H1 (cell line): ENCODE measurements around the gene DPH5. TPM values are rescaled to one million over a fixed set of nuclear protein-coding genes. Genes with fewer than 3 reads are reported as not detected.

ENCODE experiments used
- CTCF ChIA-PET: fragments of 300-600 bp; sonication (Branson Sonifier 250); formaldehyde crosslinking; loops from one replicate; lab custom pipeline; 2021; ENCODE audit not compliant: partially characterized antibody; lab: Charles Lee
- POLR2A ChIA-PET: fragments of 300-600 bp; sonication (Branson Sonifier 250); formaldehyde crosslinking; loops from one replicate; lab custom pipeline; 2021; ENCODE audit warnings: inconsistent platforms; ENCODE audit not compliant: partially characterized antibody; lab: Charles Lee
- DNase-seq, 2 experiments: peaks; one replicate each; pipeline versions ENCODE4 v3.0.0 to v3.0.0-alpha.2; 2010 to 2022; ENCODE audit warnings: low spot score in 2 of 2, low read depth in 1 of 2, mixed read lengths in 1 of 2
- FAIRE-seq: peaks from 2 replicates; lab custom pipeline; 2011; peaks lifted over from hg19 to GRCh38; lab: Jason Lieb, UNC
- H2AFZ ChIP-seq: 2 replicates; pipeline ENCODE4 v1.8.1; 2012; ENCODE audit warnings: low read length, inconsistent platforms
- H2AK5ac ChIP-seq: 2 replicates; pipeline ENCODE4 v1.6.1; 2013; ENCODE audit warnings: low read depth, low read length
- H2BK120ac ChIP-seq: replicated peaks from 2 replicates; pipeline ENCODE3; 2013; ENCODE audit warnings: low read depth, low read length, inconsistent platforms
- H2BK12ac ChIP-seq: 2 replicates; pipeline ENCODE4 v1.6.1; 2013; ENCODE audit warnings: low read depth, low read length
- H2BK15ac ChIP-seq: 2 replicates; pipeline ENCODE4 v1.6.1; 2013; ENCODE audit warnings: low read length
- H2BK20ac ChIP-seq: 2 replicates; pipeline ENCODE4 v1.6.1; 2013; ENCODE audit warnings: low read length
- H2BK5ac ChIP-seq: 2 replicates; pipeline ENCODE4 v1.6.1; 2013; ENCODE audit warnings: low read depth, low read length
- H3K14ac ChIP-seq: 2 replicates; pipeline ENCODE4 v1.6.1; 2013; ENCODE audit warnings: inconsistent platforms; ENCODE audit not compliant: insufficient read length
- H3K18ac ChIP-seq: 2 replicates; pipeline ENCODE4 v1.6.1; 2013; ENCODE audit warnings: low read length; ENCODE audit errors: extremely low read depth
- H3K23ac ChIP-seq: 2 replicates; pipeline ENCODE4 v1.6.1; 2013; ENCODE audit warnings: inconsistent platforms; ENCODE audit not compliant: insufficient read length
- H3K23me2 ChIP-seq: 2 replicates; pipeline ENCODE4 v1.6.1; 2013; ENCODE audit warnings: low read depth, low read length
- H3K27ac ChIP-seq: 2 replicates; pipeline ENCODE4 v1.6.1; 2011; ENCODE audit warnings: low read depth, low read length, inconsistent platforms
- H3K27me3 ChIP-seq, 4 experiments: replicated peaks in 1 of 4; 1 replicate in 1 of 4; 2 replicates in 3 of 4; pipeline versions ENCODE4 v1.6.1 to v1.8.1; 2011 to 2013; ENCODE audit warnings: low read length in 3 of 4, mild to moderate bottlenecking in 3 of 4, inconsistent platforms in 2 of 4, mixed read lengths in 2 of 4, moderate library complexity in 1 of 4; ENCODE audit not compliant: control insufficient read depth in 3 of 4, insufficient read depth in 3 of 4; ENCODE audit errors: extremely low read depth in 1 of 4
- H3K36me3 ChIP-seq, 4 experiments: 2 replicates each; pipeline versions ENCODE4 v1.6.1 to v1.8.1; 2011 to 2013; ENCODE audit warnings: mild to moderate bottlenecking in 4 of 4, low read length in 3 of 4, moderate library complexity in 2 of 4, control low read depth in 1 of 4, inconsistent platforms in 1 of 4; ENCODE audit not compliant: insufficient read depth in 4 of 4, control insufficient read depth in 2 of 4
- H3K4ac ChIP-seq: replicated peaks from 2 replicates; pipeline ENCODE3; 2013; ENCODE audit warnings: low read length, low read depth, mixed read lengths, inconsistent platforms; ENCODE audit not compliant: insufficient read length
- H3K4me1 ChIP-seq, 4 experiments: replicated peaks in 1 of 4; 1 replicate in 1 of 4; 2 replicates in 3 of 4; pipeline versions ENCODE4 v1.6.1 to v1.8.1; 2011 to 2013; ENCODE audit warnings: low read length in 3 of 4, inconsistent platforms in 2 of 4, mixed read lengths in 1 of 4; ENCODE audit not compliant: insufficient read depth in 4 of 4, control insufficient read depth in 3 of 4
- H3K4me2 ChIP-seq, 2 experiments: 2 replicates each; pipeline versions ENCODE4 v1.6.1 to v1.8.1; 2011 to 2013; ENCODE audit warnings: low read depth in 2 of 2, low read length in 2 of 2, control low read depth in 1 of 2, inconsistent platforms in 1 of 2, mild to moderate bottlenecking in 1 of 2; ENCODE audit not compliant: insufficient read depth in 1 of 2
- H3K4me3 ChIP-seq, 4 experiments: fragments of 200-600, 300-600 bp in 1 of 4; sonication (generic), shearing (Covaris generic), sonication (Bioruptor Twin) in 1 of 4; 2 replicates each; pipeline versions ENCODE4 v1.5.1 to v1.8.1; 2011 to 2016; ENCODE audit warnings: low read length in 4 of 4, low read depth in 3 of 4, control low read depth in 2 of 4, inconsistent platforms in 2 of 4, mild to moderate bottlenecking in 2 of 4, mixed read lengths in 1 of 4, moderate library complexity in 1 of 4; ENCODE audit not compliant: insufficient read depth in 2 of 4; ENCODE audit errors: extremely low read depth in 1 of 4
- H3K56ac ChIP-seq: replicated peaks from 2 replicates; pipeline ENCODE3; 2013; ENCODE audit warnings: low read depth, mild to moderate bottlenecking, mixed read lengths, low read length, inconsistent platforms; ENCODE audit not compliant: insufficient read length
- H3K79me1 ChIP-seq: 2 replicates; pipeline ENCODE4 v1.6.1; 2013; ENCODE audit warnings: low read depth, low read length, control low read depth
- H3K79me2 ChIP-seq, 2 experiments: 2 replicates each; pipeline versions ENCODE4 v1.6.1 to v1.8.1; 2012 to 2013; ENCODE audit warnings: low read length in 2 of 2, mild to moderate bottlenecking in 2 of 2, inconsistent platforms in 1 of 2; ENCODE audit not compliant: insufficient read depth in 2 of 2, control insufficient read depth in 1 of 2
- H3K9ac ChIP-seq, 4 experiments: replicated peaks in 1 of 4; 1 replicate in 1 of 4; 2 replicates in 3 of 4; pipeline versions ENCODE4 v1.6.1 to v1.8.1; 2011 to 2013; ENCODE audit warnings: low read depth in 3 of 4, low read length in 3 of 4, control low read depth in 2 of 4, mild to moderate bottlenecking in 2 of 4, moderate library complexity in 2 of 4, inconsistent platforms in 1 of 4; ENCODE audit errors: extremely low read depth in 1 of 4
- H3K9me3 ChIP-seq, 2 experiments: 2 replicates each; pipeline versions ENCODE4 v1.6.1 to v1.8.1; 2012 to 2013; ENCODE audit warnings: mild to moderate bottlenecking in 2 of 2, moderate library complexity in 2 of 2, control low read depth in 1 of 2, inconsistent platforms in 1 of 2, low read depth in 1 of 2, low read length in 1 of 2, mixed read lengths in 1 of 2; ENCODE audit not compliant: insufficient read depth in 2 of 2
- H4K20me1 ChIP-seq, 2 experiments: replicated peaks in 1 of 2; 2 replicates each; pipeline versions ENCODE3 to v1.8.1; 2011 to 2013; ENCODE audit warnings: inconsistent platforms in 2 of 2, low read length in 2 of 2, mild to moderate bottlenecking in 1 of 2; ENCODE audit not compliant: insufficient read depth in 2 of 2, control insufficient read depth in 1 of 2
- H4K5ac ChIP-seq: 2 replicates; pipeline ENCODE4 v1.6.1; 2013; ENCODE audit warnings: low read length, low read depth, mixed read lengths, inconsistent platforms; ENCODE audit not compliant: insufficient read length
- H4K8ac ChIP-seq: 2 replicates; pipeline ENCODE4 v1.8.0; 2013; ENCODE audit warnings: mild to moderate bottlenecking, moderate library complexity, low read length, inconsistent platforms; ENCODE audit not compliant: insufficient read depth; ENCODE audit errors: extremely low read depth
- H4K91ac ChIP-seq: replicated peaks from 2 replicates; pipeline ENCODE3; 2013; ENCODE audit warnings: low read length, mixed read lengths, inconsistent platforms; ENCODE audit not compliant: insufficient read length
- EGR1 ChIP-seq: IDR thresholded peaks from 2 replicates; pipeline ENCODE4 v1.6.1; 2011; ENCODE audit warnings: low read depth, low read length, borderline replicate concordance
- SRF ChIP-seq: IDR thresholded peaks from 2 replicates; pipeline ENCODE4 v1.6.1; 2011; ENCODE audit warnings: mild to moderate bottlenecking, low read depth, low read length, moderate library complexity
- WGBS, 2 experiments: shearing (Covaris generic) in 1 of 2; methylation state at CpG; one replicate each; pipeline versions ENCODE4 v1.1.6 to v1.1.7; 2013 to 2015; ENCODE audit warnings: low lambda C conversion rate in 2 of 2, mixed read lengths in 2 of 2, inconsistent platforms in 1 of 2, low coverage in 1 of 2, missing lambda C conversion rate in 1 of 2; ENCODE audit not compliant: insufficient replicate concordance in 2 of 2, insufficient coverage in 1 of 2, insufficient read length in 1 of 2; ENCODE audit errors: extremely low coverage in 1 of 2, missing lambda C conversion rate in 1 of 2; 5-methylcytosine and 5-hydroxymethylcytosine counted together
- polyA plus RNA-seq, 7 experiments: library from polyadenylated mRNA; depleted of rRNA in 3 of 7; stranded (reverse) in 5 of 7; unstranded in 2 of 7; fragments of >200 nt in 5 of 7; fragments of 200-250 nt in 2 of 7; gene quantifications; 1 replicate in 5 of 7; 2 replicates in 1 of 7; 4 replicates in 1 of 7; pipeline versions ENCODE4 v1.2.1 to v1.2.3, GENCODE V29; 2011 to 2013; ENCODE audit warnings: missing spikeins in 2 of 7, mixed read lengths in 2 of 7
- total RNA-seq: library from RNA; stranded (reverse); fragmentation: NEBNext Ultra II Directional; extraction: Animal tissue kit (Norgen Biotek cat#: 25700); gene quantifications from 2 replicates; pipeline ENCODE4 v1.2.1, GENCODE V29; 2021

The DPH5 gene
- total and polyA plus RNA-seq, 2 of the 8 experiments (the other 6 are each of a cell fraction or from before 2014, with no cell fraction given) = 67.7 to 106 TPM

- no peak overlapping the region for H3K4me2 ChIP-seq
- no peak overlapping the region for H2AFZ ChIP-seq
- no peak overlapping the region for H2BK20ac ChIP-seq
- no peaks in the 10 kb centered on the region for H4K20me1 ChIP-seq
- H3K23ac ChIP-seq = no peak overlapping the region
- no peaks in the 10 kb centered on the region; the same call in 1 of the 2 replicates for H3K23me2 ChIP-seq
- H3K27ac ChIP-seq = no peak overlapping the region
- no peaks in the 10 kb centered on the region for H3K79me1 ChIP-seq
- no peak for DNase-seq
- H3K56ac ChIP-seq = no peak overlapping the region
- H2BK15ac ChIP-seq = no peak overlapping the region
- H4K91ac ChIP-seq = no peak overlapping the region
- no peak overlapping the region for H2BK5ac ChIP-seq
- peaks cover 0 to 19% (median 3%) of the 10 kb centered on the region in 4 experiments; a peak in 2 of 8 replicates for H3K36me3 ChIP-seq
- H2BK120ac ChIP-seq = no peak overlapping the region
- H3K4ac ChIP-seq = no peak overlapping the region
- H3K4me3 ChIP-seq = no peak overlapping the region
- ChIA-PET POLR2A (interaction anchor here (1.0 to 1.8 kb wide), 2 partner anchors 12 to 17 kb away, joined by 3 read pairs; no protein-coding TSS in a partner anchor), CTCF (interaction anchor here (0.8 kb wide), 1 partner anchor 49 kb away, joined by 3 read pairs; no protein-coding TSS in a partner anchor)
- no peak for TF ChIP-seq SRF
- TF ChIP-seq EGR1 = no peak
- H3K27me3 ChIP-seq = no peaks in the 10 kb centered on the region
- no peak overlapping the region for H4K8ac ChIP-seq
- no peak overlapping the region for H3K14ac ChIP-seq
- H2BK12ac ChIP-seq = no peak overlapping the region
- no peaks in the 10 kb centered on the region; a peak in 1 of 4 replicates for H3K79me2 ChIP-seq
- no peak overlapping the region for H3K18ac ChIP-seq
- no peak for FAIRE-seq
- H4K5ac ChIP-seq = no peak overlapping the region
- 93% methylated on average over 9 of the region's 9 CpGs; no CpG with 5 or more reads in 1 of the 2 experiments for WGBS, 2 experiments
- H3K4me1 ChIP-seq = no peaks in the 10 kb centered on the region
- H3K9me3 ChIP-seq = no peaks in the 10 kb centered on the region
- no peak overlapping the region for H2AK5ac ChIP-seq
- no peak overlapping the region for H3K9ac ChIP-seq
These were observed 83.9 kb downstream of the DPH5 start for GRCh38 chr1:100941580-100942216.
